Caco-2 (cell line): ENCODE results near the gene KLHL22. TPM values are rescaled to one million over a fixed set of nuclear protein-coding genes. Genes with fewer than 3 reads are reported as not detected.
"Not testable (repeated sequence)": the region's sequence is repeated elsewhere in the genome, so short reads cannot be mapped to it uniquely, and the experiment has no call there.

Experiments used
- BruUV-seq: library from RNA; stranded (reverse); fragments of 400-500 nt; replicated peaks from 2 replicates; lab custom pipeline; 2021; lab: Mats Ljungman, UMichigan
- CTCF ChIA-PET: fragments of 300-600 bp; sonication (Branson Sonifier 250); formaldehyde crosslinking; loops from one replicate; lab custom pipeline; 2022; ENCODE audit warnings: antibody characterized with exemption; lab: Charles Lee
- POLR2A ChIA-PET: fragments of 300-600 bp; sonication (Branson Sonifier 250); formaldehyde crosslinking; loops from one replicate; lab custom pipeline; 2022; ENCODE audit warnings: antibody characterized with exemption; lab: Charles Lee
- DNase-seq, 2 experiments: peaks; one replicate each; pipeline versions ENCODE4 v3.0.0 to v3.0.0-alpha.2; 2020 to 2022
- H3K27me3 ChIP-seq: replicated peaks from 2 replicates; pipeline ENCODE4 v1.6.0; 2011; ENCODE audit warnings: low read length; ENCODE audit not compliant: control insufficient read depth, insufficient read depth
- H3K36me3 ChIP-seq: 2 replicates; pipeline ENCODE4 v1.5.1; 2011; ENCODE audit warnings: low read length; ENCODE audit not compliant: control insufficient read depth, insufficient read depth
- H3K4me1 ChIP-seq: fragments of 250-450 bp; sonication (Bioruptor Pico); 2 replicates; pipeline ENCODE4 v1.5.1; 2020; ENCODE audit warnings: mild to moderate bottlenecking
- H3K4me3 ChIP-seq: 2 replicates; pipeline ENCODE4 v1.5.1; 2011; ENCODE audit warnings: low read depth, mild to moderate bottlenecking, control low read depth, low read length
- H3K9me3 ChIP-seq: fragments of 250-450 bp; sonication (Bioruptor Pico); 2 replicates; pipeline ENCODE4 v1.5.1; 2020; ENCODE audit warnings: mild to moderate bottlenecking, moderate library complexity
- H3K27ac Mint-ChIP-seq: one replicate; pipeline ENCODE4 v1.8.0; 2022; ENCODE audit warnings: mixed read lengths; ENCODE audit not compliant: unreplicated experiment
- H3K27me3 Mint-ChIP-seq: one replicate; pipeline ENCODE4 v1.8.0; 2022; ENCODE audit warnings: mixed read lengths; ENCODE audit not compliant: insufficient read depth, unreplicated experiment
- H3K36me3 Mint-ChIP-seq: one replicate; pipeline ENCODE4 v1.8.0; 2022; ENCODE audit warnings: mild to moderate bottlenecking, mixed read lengths; ENCODE audit not compliant: insufficient read depth, unreplicated experiment
- H3K4me1 Mint-ChIP-seq: one replicate; pipeline ENCODE4 v1.8.0; 2022; ENCODE audit warnings: low read depth, mixed read lengths; ENCODE audit not compliant: unreplicated experiment
- H3K4me3 Mint-ChIP-seq: one replicate; pipeline ENCODE4 v1.8.0; 2022; ENCODE audit warnings: mild to moderate bottlenecking, moderate library complexity, mixed read lengths; ENCODE audit not compliant: unreplicated experiment
- H3K9me3 Mint-ChIP-seq: one replicate; pipeline ENCODE4 v1.8.0; 2022; ENCODE audit warnings: mixed read lengths; ENCODE audit not compliant: unreplicated experiment
- intact Hi-C: fragments of 100-400 bp; cut with micrococcal nuclease; formaldehyde crosslinking; loops from one replicate; pipeline ENCODE4 v1.10.0; 2022; ENCODE audit not compliant: unreplicated experiment
- total RNA-seq: library from RNA; stranded (reverse); gene quantifications from 2 replicates; pipeline ENCODE4 v1.2.3, GENCODE V29; 2022
- TF ChIP-seq, protein P1 (sequence below), 2 experiments: fragments of 200-600 bp in 1 of 2; IDR thresholded peaks; 1 replicate in 1 of 2; 2 replicates in 1 of 2; pipeline versions ENCODE4 v1.5.1 to v1.8.0; 2011 to 2022; ENCODE audit warnings: antibody characterized with exemption in 1 of 2, control low read depth in 1 of 2, inconsistent platforms in 1 of 2, low read depth in 1 of 2, low read length in 1 of 2, mild to moderate bottlenecking in 1 of 2, moderate library complexity in 1 of 2; ENCODE audit not compliant: insufficient read depth in 1 of 2, severe bottlenecking in 1 of 2, unreplicated experiment in 1 of 2

The KLHL22 gene
- total RNA-seq, 1 experiment from 2014 or later: 24.4 TPM

DNA sequence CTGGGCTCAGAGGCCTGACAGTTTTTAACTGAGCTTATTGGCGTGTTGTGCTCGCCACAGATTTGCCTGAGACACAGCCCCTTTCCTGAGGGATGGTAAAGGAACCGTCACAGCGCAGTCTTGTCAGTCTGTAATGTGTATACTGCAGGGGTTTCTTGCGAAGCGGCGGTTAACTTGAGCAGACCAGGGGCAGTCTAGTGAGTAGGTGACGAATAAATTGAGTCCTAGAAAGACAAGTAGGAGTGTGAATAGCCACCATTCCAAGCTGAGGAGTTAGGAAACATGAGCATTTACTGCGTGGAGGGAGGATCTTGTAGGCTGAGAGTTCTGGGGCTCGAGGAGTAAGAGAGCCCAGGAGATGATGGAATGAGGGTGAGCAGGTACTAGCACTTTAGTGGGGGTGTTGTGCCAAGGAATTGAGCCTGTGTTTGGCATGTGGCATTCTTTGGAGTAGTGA is 13.2 kb upstream of the KLHL22 start:
- DNase-seq: no peak
- Mint-ChIP-seq H3K4me3 (peak overlapping the region; percentile 89), H3K4me1 (peaks cover 33% of the 10 kb centered on the region), H3K27me3 (no peaks in the 10 kb centered on the region), H3K27ac (peak overlapping the region; percentile 89), H3K9me3 (no peaks in the 10 kb centered on the region), H3K36me3 (peaks cover 12% of the 10 kb centered on the region)
- ChIA-PET POLR2A (interaction anchor here (1.0 kb wide), 1 partner anchor 351 kb away, joined by 3 read pairs; no protein-coding TSS in a partner anchor), CTCF (interaction anchor here (0.6 to 0.7 kb wide), 2 partner anchors 12 to 98 kb away, joined by 3 to 4 read pairs; no protein-coding TSS in a partner anchor)
- peak overlapping the region; percentile 82 for H3K4me3 ChIP-seq
- H3K9me3 ChIP-seq: no peaks in the 10 kb centered on the region
- no peaks in the 10 kb centered on the region for H3K27me3 ChIP-seq
- H3K4me1 ChIP-seq: peaks cover 22% of the 10 kb centered on the region
- TSS peak; percentile 99 for BruUV-seq
- TF ChIP-seq, protein P1, sequence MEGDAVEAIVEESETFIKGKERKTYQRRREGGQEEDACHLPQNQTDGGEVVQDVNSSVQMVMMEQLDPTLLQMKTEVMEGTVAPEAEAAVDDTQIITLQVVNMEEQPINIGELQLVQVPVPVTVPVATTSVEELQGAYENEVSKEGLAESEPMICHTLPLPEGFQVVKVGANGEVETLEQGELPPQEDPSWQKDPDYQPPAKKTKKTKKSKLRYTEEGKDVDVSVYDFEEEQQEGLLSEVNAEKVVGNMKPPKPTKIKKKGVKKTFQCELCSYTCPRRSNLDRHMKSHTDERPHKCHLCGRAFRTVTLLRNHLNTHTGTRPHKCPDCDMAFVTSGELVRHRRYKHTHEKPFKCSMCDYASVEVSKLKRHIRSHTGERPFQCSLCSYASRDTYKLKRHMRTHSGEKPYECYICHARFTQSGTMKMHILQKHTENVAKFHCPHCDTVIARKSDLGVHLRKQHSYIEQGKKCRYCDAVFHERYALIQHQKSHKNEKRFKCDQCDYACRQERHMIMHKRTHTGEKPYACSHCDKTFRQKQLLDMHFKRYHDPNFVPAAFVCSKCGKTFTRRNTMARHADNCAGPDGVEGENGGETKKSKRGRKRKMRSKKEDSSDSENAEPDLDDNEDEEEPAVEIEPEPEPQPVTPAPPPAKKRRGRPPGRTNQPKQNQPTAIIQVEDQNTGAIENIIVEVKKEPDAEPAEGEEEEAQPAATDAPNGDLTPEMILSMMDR (IDR thresholded peaks at IDR 0.05; ENCODE audit: insufficient read depth in 1 of 2, low read depth in 1 of 2, low read length in 1 of 2, severe bottlenecking in 1 of 2, unreplicated experiment in 1 of 2): no peak
- intact Hi-C loops: no loop called here
- no peaks in the 10 kb centered on the region for H3K36me3 ChIP-seq

DNA sequence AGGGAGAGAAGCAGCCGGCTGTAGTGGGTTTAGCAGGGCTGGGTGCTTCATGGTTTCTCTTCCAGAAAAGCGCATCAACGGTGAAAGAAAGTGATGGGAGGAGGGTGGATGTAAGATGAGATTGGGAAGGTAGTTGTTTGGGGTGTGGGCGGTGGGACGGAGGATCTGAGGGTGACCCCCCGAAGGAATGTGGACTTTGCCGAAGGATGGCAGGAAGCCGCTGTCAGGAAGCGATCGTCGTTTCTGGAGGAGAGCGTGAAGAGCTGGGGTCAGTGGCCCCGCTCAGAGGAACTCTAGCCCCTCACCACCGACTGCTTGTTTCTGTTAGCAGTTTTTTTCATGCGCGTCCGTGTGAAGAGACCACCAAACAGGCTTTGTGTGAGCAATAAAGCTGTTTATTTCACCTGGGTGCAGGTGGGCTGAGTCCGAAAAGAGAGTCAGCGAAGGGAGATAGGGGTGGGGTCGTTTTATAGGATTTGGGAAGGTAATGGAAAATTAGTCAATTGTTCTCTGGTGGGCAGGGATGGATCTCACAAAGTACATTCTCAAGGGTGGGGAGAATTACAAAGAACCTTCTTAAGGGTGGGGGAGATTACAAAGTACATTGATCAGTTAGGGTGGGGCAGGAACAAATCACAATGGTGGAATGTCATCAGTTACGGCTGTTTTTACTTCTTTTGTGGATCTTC is 12.6 kb upstream of the KLHL22 start:
- BruUV-seq, H3K27me3 ChIP-seq, intact Hi-C loops, H3K9me3 Mint-ChIP-seq, H3K36me3 Mint-ChIP-seq, H3K36me3 ChIP-seq, H3K9me3 ChIP-seq, H3K27me3 Mint-ChIP-seq: not testable (repeated sequence)
- H3K27ac Mint-ChIP-seq: peak overlapping the region; percentile 89
- Histone ChIP-seq H3K4me1 (peaks cover 22% of the 10 kb centered on the region), H3K4me3 (peak overlapping the region; percentile 82)
- DNase-seq: peak; percentile 43 to 46
- ChIA-PET POLR2A (interaction anchor here (0.6 to 1.0 kb wide), 2 partner anchors 19 to 91 kb away, joined by 5 to 7 read pairs; no protein-coding TSS in a partner anchor), CTCF (interaction anchor here (0.6 to 1.0 kb wide), 2 partner anchors 11 to 60 kb away, joined by 3 to 4 read pairs; no protein-coding TSS in a partner anchor)
- peak overlapping the region; percentile 89 for H3K4me3 Mint-ChIP-seq
- H3K4me1 Mint-ChIP-seq: peaks cover 33% of the 10 kb centered on the region

DNA sequence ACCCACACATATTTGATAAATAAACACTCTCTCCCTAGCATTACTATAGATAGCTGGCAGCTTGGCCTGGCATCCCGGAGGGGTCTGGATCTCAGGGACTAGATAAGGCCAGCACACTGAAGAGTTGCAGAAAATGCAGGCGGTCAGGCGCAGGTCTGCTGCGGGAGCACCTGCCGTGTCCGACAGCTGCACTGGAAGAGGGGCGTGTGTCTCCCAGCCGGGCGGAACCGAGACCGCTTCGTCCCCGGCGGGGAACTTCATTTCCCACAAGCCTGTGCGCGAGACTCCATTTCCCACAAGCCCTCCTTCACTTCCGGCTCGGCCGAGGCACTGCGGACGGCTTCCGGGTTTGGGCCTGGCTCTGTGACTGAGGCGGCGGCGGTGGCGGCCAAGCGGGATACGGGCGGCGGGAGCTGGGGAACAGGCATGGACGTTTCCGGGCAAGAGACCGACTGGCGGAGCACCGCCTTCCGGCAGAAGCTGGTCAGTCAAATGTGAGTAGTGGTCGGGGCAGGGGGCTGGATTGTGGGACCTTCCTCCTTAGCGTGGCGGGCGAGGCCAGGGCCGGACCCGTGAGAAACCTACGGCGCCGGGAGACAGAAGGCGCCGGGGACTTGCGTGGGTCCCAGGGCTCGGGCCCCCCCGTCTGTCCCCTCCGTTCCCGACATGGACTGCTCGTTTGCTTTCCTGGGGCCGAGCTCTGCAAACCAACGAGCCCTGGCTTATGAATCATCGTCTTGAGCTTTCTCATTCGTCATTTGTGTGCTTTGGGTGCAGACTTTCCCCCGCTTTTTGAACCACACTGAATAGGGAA is 11.9 kb upstream of the KLHL22 start, which contains the start of gene MED15:
MED15 (plus strand) TSS at position 358 of the 814 bp plus-strand sequence; CDS start at position 427, 69 bp downstream.
- CTCF ChIA-PET: interaction anchor here (1.0 to 1.1 kb wide), 2 partner anchors 60 to 89 kb away, joined by 3 to 6 read pairs; no protein-coding TSS in a partner anchor
- Mint-ChIP-seq H3K4me1 (peaks cover 32% of the 10 kb centered on the region), H3K9me3 (no peaks in the 10 kb centered on the region), H3K36me3 (peaks cover 7% of the 10 kb centered on the region), H3K27me3 (no peaks in the 10 kb centered on the region), H3K4me3 (peak within 1 kb of the TSS; percentile 89), H3K27ac (peak within 1 kb of the TSS; percentile 89)
- POLR2A ChIA-PET: interaction anchor here (0.6 to 1.0 kb wide), 3 partner anchors 12 to 91 kb away, joined by 5 to 7 read pairs (median 6); partner anchors contain the start of gene KLHL22
- intact Hi-C loops: no loop called here
- TF ChIP-seq, protein P1 (IDR thresholded peaks at IDR 0.05; ENCODE audit: insufficient read depth in 1 of 2, low read depth in 1 of 2, low read length in 1 of 2, severe bottlenecking in 1 of 2, unreplicated experiment in 1 of 2): no peak
- peaks cover 28% of the 10 kb centered on the region for H3K4me1 ChIP-seq
- H3K9me3 ChIP-seq: no peaks in the 10 kb centered on the region
- peak within 1 kb of the TSS; percentile 82 for H3K4me3 ChIP-seq
- no peaks in the 10 kb centered on the region for H3K36me3 ChIP-seq
- H3K27me3 ChIP-seq: no peaks in the 10 kb centered on the region
- BruUV-seq: TSS peak; percentile 70
- DNase-seq: peak; percentile 90 to 91
